Lower lobe of right lung (tissue), 2 donors: Measurements from ENCODE around the gene IGF1. TPM values are rescaled to one million over a fixed set of nuclear protein-coding genes. Genes with fewer than 3 reads are reported as not detected.

ENCODE experiments used
- ATAC-seq, 2 donors: fragments of 200-7000 bp; cut with Tn5 transposase; one replicate each; pipeline ENCODE4 v1.9.1; 2020 to 2022; ENCODE audit warnings: mild to moderate bottlenecking in 2 of 2, moderate library complexity in 2 of 2
- DNase-seq: peaks from one replicate; pipeline ENCODE4 v3.0.0-alpha.2; 2020
- H3K27ac ChIP-seq: fragments of 200-600 bp; one replicate; pipeline ENCODE4 v1.8.0; 2022
- H3K27me3 ChIP-seq: fragments of 200-600 bp; one replicate; pipeline ENCODE4 v1.8.0; 2022; ENCODE audit warnings: low read depth
- H3K36me3 ChIP-seq: fragments of 200-600 bp; one replicate; pipeline ENCODE4 v1.8.0; 2022; ENCODE audit warnings: mild to moderate bottlenecking
- H3K4me1 ChIP-seq: fragments of 200-600 bp; one replicate; pipeline ENCODE4 v1.8.0; 2022
- H3K4me3 ChIP-seq: fragments of 200-600 bp; one replicate; pipeline ENCODE4 v1.8.0; 2022; ENCODE audit warnings: mild to moderate bottlenecking
- H3K9me3 ChIP-seq: fragments of 200-600 bp; one replicate; pipeline ENCODE4 v1.8.0; 2022
- CTCF ChIP-seq: fragments of 200-600 bp; IDR thresholded peaks from one replicate; pipeline ENCODE4 v1.8.0; 2022; ENCODE audit warnings: antibody characterized with exemption, mild to moderate bottlenecking
- intact Hi-C: fragments of 100-400 bp; cut with DNase I; formaldehyde crosslinking; loops from one replicate; pipeline ENCODE4 v1.11.0; 2022
- total RNA-seq: library from RNA; stranded (reverse); fragmentation: NEBNext Ultra II Directional; extraction: Animal tissue kit (Norgen Biotek cat#: 25700); gene quantifications from one replicate; pipeline ENCODE4 v1.2.1, GENCODE V29; 2021
- donor health status: DM: no; HTN: yes; CAD: no; lungs with severe emphysema.

IGF1 gene
- total RNA-seq, 1 donor from 2014 or later, result 16.9 TPM

- ATAC-seq, result no peak
- H3K4me3 ChIP-seq, result no peak overlapping the region
- no peaks in the 10 kb centered on the region for H3K9me3 ChIP-seq
- no peak overlapping the region for H3K27ac ChIP-seq
- intact Hi-C loops, result loop anchor here (5.0 kb wide), 1 partner anchor 540 kb away; no protein-coding TSS in a partner anchor
- DNase-seq, result no peak
- H3K36me3 ChIP-seq, result no peaks in the 10 kb centered on the region
- peaks cover 35% of the 10 kb centered on the region for H3K4me1 ChIP-seq
- H3K27me3 ChIP-seq, result no peaks in the 10 kb centered on the region
- TF ChIP-seq CTCF, result no peak
Measured at GRCh38 chr12:102481705-102482425, 1.5 kb upstream of the IGF1 start.

GRCh38 chr12:102479939-102480338 lies 424 bp downstream of the IGF1 start:
- intact Hi-C loops, result loop anchor here (5.0 kb wide), 1 partner anchor 538 kb away; no protein-coding TSS in a partner anchor
- no peak for TF ChIP-seq CTCF
- no peak for ATAC-seq
- no peaks in the 10 kb centered on the region for H3K36me3 ChIP-seq
- H3K27ac ChIP-seq, result no peak overlapping the region
- no peaks in the 10 kb centered on the region for H3K9me3 ChIP-seq
- no peaks in the 10 kb centered on the region for H3K27me3 ChIP-seq
- no peak for DNase-seq
- H3K4me3 ChIP-seq, result peak overlapping the region; percentile 43
- peaks cover 43% of the 10 kb centered on the region for H3K4me1 ChIP-seq

GRCh38 chr12:102479099-102479885 lies 1.1 kb downstream of the IGF1 start:
- Histone ChIP-seq H3K36me3 (no peaks in the 10 kb centered on the region), H3K27me3 (no peaks in the 10 kb centered on the region), H3K4me3 (peak overlapping the region; percentile 43), H3K9me3 (no peaks in the 10 kb centered on the region), H3K4me1 (peaks cover 44% of the 10 kb centered on the region), H3K27ac (peak overlapping the region; percentile 43)
- ATAC-seq (peak; percentile 33 to 60), DNase-seq (no peak)
- TF ChIP-seq CTCF, result no peak
- intact Hi-C loops, result no loop called here

GRCh38 chr12:102478405-102479098 lies 1.8 kb downstream of the IGF1 start:
- Histone ChIP-seq H3K4me3 (peak overlapping the region; percentile 43), H3K27ac (peak overlapping the region; percentile 43), H3K9me3 (no peaks in the 10 kb centered on the region), H3K4me1 (peaks cover 45% of the 10 kb centered on the region), H3K27me3 (no peaks in the 10 kb centered on the region), H3K36me3 (no peaks in the 10 kb centered on the region)
- no peak for TF ChIP-seq CTCF
- ATAC-seq (peak; percentile 50 to 64), DNase-seq (no peak)
- intact Hi-C loops, result no loop called here

- DNase-seq (peak; percentile 44), ATAC-seq (peak in 1 of 2 donors; percentile 49)
- Histone ChIP-seq H3K4me1 (peaks cover 39% of the 10 kb centered on the region), H3K4me3 (no peak overlapping the region), H3K9me3 (no peaks in the 10 kb centered on the region), H3K27ac (no peak overlapping the region), H3K27me3 (no peaks in the 10 kb centered on the region), H3K36me3 (no peaks in the 10 kb centered on the region)
- TF ChIP-seq CTCF, result no peak
- intact Hi-C loops, result no loop called here
Measured at GRCh38 chr12:102475355-102475754, 5.0 kb downstream of the IGF1 start.
